ENCODE measurements around the gene ATE1.

ATE1 gene

DNA sequence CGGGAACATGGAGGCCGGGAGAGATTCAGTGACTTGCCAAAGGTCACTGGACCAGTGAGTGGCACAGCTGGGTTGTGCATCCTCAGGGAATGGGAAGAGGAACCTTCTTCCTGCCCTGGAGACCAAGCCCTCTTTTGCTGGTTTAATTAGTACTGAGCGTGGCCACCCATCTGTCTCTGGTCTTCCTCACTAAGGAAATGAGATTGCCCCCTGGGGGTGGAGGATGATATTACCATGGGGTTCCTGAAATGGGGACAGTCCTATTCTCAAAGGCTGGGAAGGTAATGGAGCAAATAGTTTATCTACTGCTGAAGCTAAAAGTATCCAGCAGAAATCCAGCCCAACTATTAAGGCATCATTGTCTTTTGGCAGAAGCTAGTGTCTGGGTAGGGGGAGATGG lies 231.0 kb downstream of the ATE1 start:
- no peak for DNase-seq (ENCODE audit: low read depth, low spot score)

DNA sequence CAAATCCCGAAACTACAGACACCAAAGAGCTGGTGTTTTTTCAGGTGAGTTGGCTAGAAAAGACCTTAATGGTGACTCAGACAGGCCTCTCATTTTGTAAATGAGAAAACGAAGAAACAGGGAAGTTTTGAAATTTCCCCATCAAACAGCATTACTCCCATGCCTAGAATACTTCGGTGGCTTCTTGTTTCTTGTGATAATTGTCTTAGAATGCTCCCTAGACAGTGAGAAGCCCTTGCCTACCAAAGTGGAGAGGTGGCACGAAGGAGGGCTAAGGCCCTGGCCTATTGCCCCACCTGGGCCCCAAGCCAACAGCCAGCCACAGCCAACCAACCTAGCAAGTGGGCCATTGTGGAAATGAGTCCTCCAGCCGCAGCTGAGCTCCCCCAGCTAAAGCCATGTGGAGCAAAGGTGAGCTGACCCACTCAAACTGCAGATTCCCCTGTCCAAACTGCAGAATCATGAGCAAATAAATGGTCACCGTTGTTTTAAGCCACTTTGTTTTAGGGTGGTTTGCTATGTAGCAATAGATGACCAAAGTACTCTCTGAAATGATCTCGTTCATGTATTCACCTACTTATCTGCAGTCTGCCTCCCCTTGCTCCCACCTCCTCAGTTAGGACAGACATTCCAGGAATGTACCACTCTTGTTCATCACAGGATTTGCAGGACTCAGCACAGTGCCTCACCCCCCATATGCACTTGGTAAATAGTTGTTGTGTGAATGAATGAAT lies 231.9 kb downstream of the ATE1 start:
- DNase-seq (ENCODE audit: low read depth, low spot score), result no peak

DNA sequence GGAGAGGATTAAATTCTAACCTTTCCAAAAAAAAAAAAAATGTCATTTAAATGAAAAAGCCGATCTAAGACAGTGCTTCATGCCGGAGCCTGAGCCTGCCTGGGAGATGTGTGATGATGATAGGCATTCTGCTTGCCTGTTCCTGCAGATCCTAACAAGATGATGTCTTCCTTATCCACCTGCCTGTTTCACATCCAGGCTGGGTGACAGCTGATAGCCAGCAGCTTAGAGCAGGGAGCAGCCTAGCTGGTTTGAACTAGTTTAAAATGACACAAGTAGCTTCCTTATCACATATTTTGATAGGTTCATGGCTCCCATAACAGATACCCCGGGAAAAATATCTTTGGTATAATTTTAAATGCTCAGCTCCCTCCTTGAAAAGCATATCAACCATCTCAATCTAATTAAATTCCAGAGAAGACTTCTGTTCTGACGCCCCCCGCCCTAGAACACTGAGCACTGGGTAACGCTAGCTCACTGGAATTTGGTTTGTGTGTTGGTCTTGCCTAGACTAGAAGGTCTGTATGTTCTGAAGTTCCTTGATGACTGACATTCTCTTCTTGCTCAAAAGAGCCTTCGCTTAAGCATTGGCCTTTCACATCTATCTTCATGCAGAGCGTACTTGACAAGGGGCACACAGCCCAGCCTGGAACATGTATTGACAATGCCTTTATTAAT lies 232.7 kb downstream of the ATE1 start:
- DNase-seq (ENCODE audit: low read depth, low spot score), result no peak

DNA sequence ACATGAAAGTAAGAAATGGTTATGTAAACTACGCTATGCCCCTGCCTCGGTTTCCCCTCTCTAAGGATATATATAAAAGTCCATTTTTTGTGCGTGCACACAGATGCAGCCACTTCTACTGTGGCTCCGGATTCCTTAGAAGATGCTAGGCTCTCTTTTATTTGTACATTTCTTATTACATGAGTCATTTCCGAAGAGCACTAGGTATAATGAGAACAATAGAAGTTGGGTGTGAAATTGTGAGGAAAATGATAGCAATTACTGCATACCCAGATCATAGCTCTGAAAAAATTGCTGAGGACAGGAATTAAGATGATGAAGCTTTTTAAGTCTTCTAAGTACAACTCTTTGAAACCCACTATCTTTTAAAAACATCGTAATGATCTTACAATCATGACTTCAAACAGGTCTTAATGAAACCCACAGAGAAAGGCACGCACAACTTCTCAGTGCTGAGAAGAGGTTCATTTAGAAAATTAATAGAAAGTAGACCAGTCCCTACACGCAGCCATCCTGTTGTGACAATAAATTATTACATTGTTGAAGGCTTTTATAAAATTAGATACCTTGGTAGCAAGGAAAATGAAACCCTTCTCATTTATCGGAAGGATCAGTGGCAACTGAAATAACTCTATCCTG lies 233.4 kb downstream of the ATE1 start:
- DNase-seq (ENCODE audit: low read depth, low spot score), result no peak

DNA sequence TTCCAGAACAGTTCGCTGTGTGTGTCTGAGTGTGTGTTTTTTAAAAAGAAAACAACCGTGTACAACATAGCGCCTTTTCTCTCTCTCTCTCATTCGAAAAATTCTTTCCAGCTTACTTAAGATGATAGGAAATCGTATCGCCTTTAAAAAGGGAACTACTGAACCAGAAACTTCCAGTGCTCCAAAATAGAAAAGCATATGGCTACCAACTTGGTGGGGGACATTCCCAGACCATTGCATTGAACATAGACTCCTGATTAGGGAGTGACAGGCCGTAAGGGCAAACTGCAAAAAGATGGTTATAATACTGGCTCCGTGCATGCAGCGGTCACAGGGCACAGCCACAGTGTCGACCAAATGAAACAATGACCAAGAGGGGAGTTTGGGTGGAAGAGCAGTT lies 235.2 kb downstream of the ATE1 start:
- no peak for DNase-seq (ENCODE audit: low read depth, low spot score)

DNA sequence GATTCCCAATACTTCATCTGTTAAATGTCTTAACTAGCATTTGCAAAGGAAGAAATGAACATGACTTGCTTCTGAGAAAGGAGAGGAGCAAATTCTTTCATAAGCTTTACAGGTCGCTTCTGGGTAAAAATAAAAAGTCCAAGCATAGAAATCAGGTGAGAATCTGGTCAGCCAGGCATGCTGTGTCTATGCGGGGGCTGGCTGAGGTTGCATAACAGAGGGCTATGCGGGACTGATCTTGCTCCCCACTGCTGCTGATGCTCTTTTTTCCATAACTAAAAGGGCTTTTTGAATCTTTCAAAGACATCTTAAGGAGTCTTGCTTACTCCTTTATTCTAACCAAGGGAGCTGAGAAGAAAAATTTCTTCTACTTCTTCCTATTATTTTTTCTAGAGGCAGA lies 236.9 kb downstream of the ATE1 start:
- DNase-seq (ENCODE audit: low read depth, low spot score), result no peak

Data from activated CD4-positive, CD25-positive, alpha-beta regulatory T cell treated with anti-CD3 and anti-CD28 coated beads, Interleukin-2, amount 50 U/mL, for 16 hours (primary cell).